H9 (cell line): ENCODE measurements around the gene GCA. TPM values are rescaled to one million over a fixed set of nuclear protein-coding genes. Genes with fewer than 3 reads are reported as not detected.

Experiments
- DNase-seq: peaks from one replicate; pipeline ENCODE4 v3.0.0-alpha.2; 2017
- H2AFZ ChIP-seq: one replicate; pipeline ENCODE4 v1.6.1; 2013; ENCODE audit warnings: mild to moderate bottlenecking, low read length, control low read depth, moderate library complexity
- H2AK5ac ChIP-seq: 2 replicates; pipeline ENCODE4 v1.6.1; 2013; ENCODE audit warnings: low read length, control low read depth, mixed read lengths; ENCODE audit not compliant: insufficient read length
- H2BK120ac ChIP-seq: one replicate; pipeline ENCODE4 v1.6.1; 2013; ENCODE audit warnings: low read depth, mild to moderate bottlenecking, low read length, control low read depth, inconsistent platforms; ENCODE audit not compliant: poor library complexity, severe bottlenecking
- H2BK12ac ChIP-seq: 2 replicates; pipeline ENCODE4 v1.6.1; 2013; ENCODE audit warnings: low read length, control low read depth, mixed read lengths, low read depth; ENCODE audit not compliant: insufficient read length
- H2BK15ac ChIP-seq: 2 replicates; pipeline ENCODE4 v1.6.1; 2013; ENCODE audit warnings: low read depth, low read length, control low read depth
- H2BK20ac ChIP-seq: one replicate; pipeline ENCODE4 v1.6.1; 2013; ENCODE audit warnings: low read depth, mild to moderate bottlenecking, low read length, control low read depth, inconsistent platforms; ENCODE audit not compliant: poor library complexity, severe bottlenecking
- H2BK5ac ChIP-seq: 2 replicates; pipeline ENCODE4 v1.6.1; 2013; ENCODE audit warnings: low read length, control low read depth, mixed read lengths; ENCODE audit not compliant: insufficient read length
- H3K14ac ChIP-seq: 2 replicates; pipeline ENCODE4 v1.6.1; 2013; ENCODE audit warnings: low read length, control low read depth; ENCODE audit not compliant: insufficient read depth
- H3K18ac ChIP-seq: 2 replicates; pipeline ENCODE4 v1.6.1; 2013; ENCODE audit warnings: low read depth, mild to moderate bottlenecking, mixed read lengths, low read length, control low read depth; ENCODE audit not compliant: insufficient read length
- H3K23ac ChIP-seq: 2 replicates; pipeline ENCODE4 v1.6.1; 2013; ENCODE audit warnings: low read length, control low read depth, mixed read lengths, low read depth; ENCODE audit not compliant: insufficient read length
- H3K23me2 ChIP-seq: 2 replicates; pipeline ENCODE4 v1.6.1; 2013; ENCODE audit warnings: low read depth, mild to moderate bottlenecking, mixed read lengths, low read length, control low read depth; ENCODE audit not compliant: insufficient read length, poor library complexity, severe bottlenecking
- H3K27ac ChIP-seq: 2 replicates; pipeline ENCODE4 v1.5.1; 2013; ENCODE audit warnings: low read length, control low read depth, mixed read lengths, low read depth; ENCODE audit not compliant: insufficient read length
- H3K27me3 ChIP-seq: 2 replicates; pipeline ENCODE4 v1.6.1; 2013; ENCODE audit warnings: low read length, control low read depth, inconsistent platforms; ENCODE audit not compliant: insufficient read depth
- H3K4ac ChIP-seq: 2 replicates; pipeline ENCODE4 v1.6.1; 2013; ENCODE audit warnings: low read depth, mild to moderate bottlenecking, control low read depth, inconsistent platforms, low read length, moderate library complexity
- H3K4me1 ChIP-seq: 2 replicates; pipeline ENCODE4 v1.6.1; 2013; ENCODE audit warnings: low read length, control low read depth, inconsistent platforms; ENCODE audit not compliant: insufficient read depth
- H3K4me2 ChIP-seq: 2 replicates; pipeline ENCODE4 v1.6.1; 2013; ENCODE audit warnings: low read length, control low read depth, mixed read lengths; ENCODE audit not compliant: insufficient read length, insufficient read depth
- H3K56ac ChIP-seq: 2 replicates; pipeline ENCODE4 v1.6.1; 2013; ENCODE audit warnings: low read depth, mild to moderate bottlenecking, mixed read lengths, low read length, control low read depth; ENCODE audit not compliant: insufficient read length
- H3K79me1 ChIP-seq: 2 replicates; pipeline ENCODE4 v1.6.1; 2013; ENCODE audit warnings: low read depth, mild to moderate bottlenecking, moderate library complexity, low read length, control low read depth, inconsistent platforms; ENCODE audit not compliant: insufficient read depth, poor library complexity, severe bottlenecking
- H3K79me2 ChIP-seq: 2 replicates; pipeline ENCODE4 v1.6.1; 2013; ENCODE audit warnings: low read length, control low read depth, inconsistent platforms; ENCODE audit not compliant: insufficient read depth
- H3K9ac ChIP-seq: 2 replicates; pipeline ENCODE4 v1.6.1; 2013; ENCODE audit warnings: low read length, control low read depth, mixed read lengths; ENCODE audit not compliant: insufficient read length; ENCODE audit errors: extremely low read depth
- H3K9me3 ChIP-seq: one replicate; pipeline ENCODE4 v1.6.1; 2013; ENCODE audit warnings: low read depth, low read length, inconsistent platforms; ENCODE audit not compliant: control insufficient read depth
- H3T11ph ChIP-seq: one replicate; pipeline ENCODE4 v1.6.1; 2013; ENCODE audit warnings: mild to moderate bottlenecking, low read length, control low read depth, inconsistent platforms
- H4K20me1 ChIP-seq: one replicate; pipeline ENCODE4 v1.6.1; 2013; ENCODE audit not compliant: control insufficient read depth, insufficient read length, insufficient read depth
- H4K5ac ChIP-seq: 2 replicates; pipeline ENCODE4 v1.6.1; 2013; ENCODE audit warnings: low read depth, mild to moderate bottlenecking, mixed read lengths, low read length, control low read depth; ENCODE audit not compliant: insufficient read length
- H4K8ac ChIP-seq: replicated peaks from 2 replicates; pipeline ENCODE4 v1.6.1; 2013; ENCODE audit warnings: low read length, control low read depth, mixed read lengths, low read depth; ENCODE audit not compliant: insufficient read length
- H4K91ac ChIP-seq: 2 replicates; pipeline ENCODE4 v1.6.1; 2013; ENCODE audit warnings: low read depth, mild to moderate bottlenecking, moderate library complexity, mixed read lengths, low read length, control low read depth; ENCODE audit not compliant: insufficient read length
- H3K27ac Mint-ChIP-seq, 3 experiments: 2 replicates in 2 of 3; 3 replicates in 1 of 3; pipeline ENCODE4 v1.8.0; 2020 to 2021; ENCODE audit warnings: mixed read lengths in 3 of 3, mild to moderate bottlenecking in 1 of 3, moderate library complexity in 1 of 3
- H3K27me3 Mint-ChIP-seq: 2 replicates; pipeline ENCODE4 v1.8.0; 2021; ENCODE audit warnings: low read depth, mild to moderate bottlenecking, moderate library complexity, mixed read lengths
- H3K36me3 Mint-ChIP-seq, 3 experiments: 2 replicates in 2 of 3; 3 replicates in 1 of 3; pipeline ENCODE4 v1.8.0; 2020 to 2021; ENCODE audit warnings: low read depth in 3 of 3, mixed read lengths in 3 of 3; ENCODE audit not compliant: insufficient read depth in 1 of 3
- H3K4me1 Mint-ChIP-seq, 2 experiments: 2 replicates each; pipeline ENCODE4 v1.8.0; 2020; ENCODE audit warnings: mixed read lengths in 2 of 2
- H3K4me3 Mint-ChIP-seq, 2 experiments: 2 replicates in 1 of 2; 3 replicates in 1 of 2; pipeline ENCODE4 v1.8.0; 2020 to 2021; ENCODE audit warnings: mild to moderate bottlenecking in 2 of 2, mixed read lengths in 2 of 2, moderate library complexity in 1 of 2
- H3K9me3 Mint-ChIP-seq, 2 experiments: 2 replicates in 1 of 2; 3 replicates in 1 of 2; pipeline ENCODE4 v1.8.0; 2020; ENCODE audit warnings: mild to moderate bottlenecking in 2 of 2, mixed read lengths in 2 of 2, moderate library complexity in 1 of 2
- CTCF ChIP-seq: fragments of 200-600 bp; sonication (generic); conservative IDR thresholded peaks from 3 replicates; pipeline ENCODE4 v1.8.0; 2021; ENCODE audit warnings: antibody characterized with exemption, mild to moderate bottlenecking
- WGBS: extraction: QIAGEN DNeasy Blood & Tissue Kit; methylation state at CpG from one replicate; pipeline ENCODE4 v1.1.7; 2013; ENCODE audit warnings: missing lambda C conversion rate, low lambda C conversion rate, mixed read lengths; ENCODE audit not compliant: insufficient read length; ENCODE audit errors: extremely low coverage; 5-methylcytosine and 5-hydroxymethylcytosine counted together
- total RNA-seq: library from RNA; stranded (reverse); gene quantifications from 2 replicates; pipeline ENCODE4 v1.2.1, GENCODE V29; 2021

The GCA gene
- total RNA-seq, 1 experiment from 2014 or later: 31.0 TPM

DNA sequence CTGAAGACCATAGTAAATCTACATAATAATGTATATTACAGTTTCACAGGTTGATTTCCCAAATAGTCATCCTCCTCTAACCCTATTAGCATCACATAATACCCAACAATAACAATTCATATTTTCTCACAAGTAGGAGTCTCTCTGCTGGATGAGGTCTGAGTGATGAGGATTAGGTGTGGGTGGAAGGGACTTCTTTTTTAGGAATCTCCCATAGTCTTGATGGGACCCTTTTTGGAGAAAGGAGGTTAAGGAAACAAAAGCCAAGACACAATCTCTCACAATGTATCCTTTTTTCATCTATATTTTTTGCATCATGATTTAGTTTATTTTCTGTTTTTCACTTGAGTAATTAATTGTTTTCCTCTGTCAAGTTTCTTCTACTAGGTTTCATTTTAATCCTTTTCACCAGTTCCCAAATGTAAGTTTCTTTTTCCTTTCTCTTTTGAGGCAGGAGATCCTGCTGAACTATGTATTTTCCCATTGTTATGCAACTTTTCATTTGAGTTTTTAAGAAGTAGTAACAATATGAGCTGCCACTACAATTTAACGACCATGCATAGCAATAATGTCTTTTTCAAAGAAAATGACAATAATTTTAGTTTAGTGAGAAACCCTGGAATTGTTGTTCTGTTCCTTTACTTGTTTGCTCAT is 22.9 kb upstream of the GCA start:
- Histone ChIP-seq H2BK15ac (no peak overlapping the region), H2BK5ac (no peak overlapping the region), H4K8ac (no peak overlapping the region), H2AFZ (no peak overlapping the region), H3K9ac (no peak overlapping the region), H3T11ph (no peak overlapping the region), H3K9me3 (no peaks in the 10 kb centered on the region), H3K4me2 (no peak overlapping the region), H4K20me1 (no peaks in the 10 kb centered on the region), H2BK12ac (no peak overlapping the region), H2AK5ac (no peak overlapping the region), H3K79me2 (no peaks in the 10 kb centered on the region), H4K91ac (no peak overlapping the region), H3K4me1 (no peaks in the 10 kb centered on the region; the same call in 1 of the 2 replicates), H3K23me2 (peaks cover 8% of the 10 kb centered on the region), H3K79me1 (no peaks in the 10 kb centered on the region), H3K27me3 (no peaks in the 10 kb centered on the region), H3K18ac (no peak overlapping the region), H3K4ac (no peak overlapping the region), H3K56ac (no peak overlapping the region), H2BK20ac (no peak overlapping the region), H2BK120ac (no peak overlapping the region), H3K23ac (no peak overlapping the region), H4K5ac (no peak overlapping the region), H3K14ac (no peak overlapping the region), H3K27ac (no peak overlapping the region)
- Mint-ChIP-seq H3K36me3 (no peaks in the 10 kb centered on the region), H3K27ac (peak overlapping the region in 2 of 3 experiments; percentile 6 to 57; a peak in 1 of 7 replicates), H3K27me3 (peaks cover 28% of the 10 kb centered on the region), H3K9me3 (no peaks in the 10 kb centered on the region), H3K4me3 (no peak overlapping the region), H3K4me1 (peaks cover 26 to 28% of the 10 kb centered on the region in 2 experiments)
- WGBS: no CpG with 5 or more reads among the region's 1 CpG
- DNase-seq: no peak
- TF ChIP-seq CTCF: no peak
